ENCODE data around the gene VWA3B. TPM values are rescaled to one million over a fixed set of nuclear protein-coding genes. Genes with fewer than 3 reads are reported as not detected.

The VWA3B gene
- total RNA-seq, 2 experiments from 2014 or later = not detected

DNA sequence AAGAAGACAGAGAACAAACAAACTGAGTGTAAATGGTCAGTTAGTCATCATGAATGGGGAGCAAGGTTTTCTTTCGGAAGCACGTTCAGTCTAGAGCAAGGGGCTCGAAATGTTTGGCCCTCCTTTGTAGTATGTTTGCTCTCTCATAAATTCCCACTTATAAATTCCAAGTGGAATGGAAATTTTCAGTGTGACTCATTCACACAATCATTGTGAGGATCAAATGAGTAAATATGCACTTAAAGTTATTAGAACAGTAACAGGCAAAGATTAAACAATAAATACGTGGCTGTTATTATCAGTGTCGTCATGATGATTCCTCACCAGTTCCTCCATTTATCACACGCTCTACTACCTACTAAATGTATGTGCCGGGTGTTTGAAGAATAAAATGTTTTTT lies 269.8 kb downstream of the VWA3B start:
- Histone ChIP-seq H3K9me3 (ENCODE audit: low read length) (0 out of 2 replicates have a peak, but pooled peaks cover 5% of the 10 kb centered on the region), H3K9me2 (ENCODE audit: insufficient read depth, low read length) (no peaks in the 10 kb centered on the region), H3K4me2 (ENCODE audit: low read length) (no peak overlapping the region), H3K4me3 (ENCODE audit: low read depth, low read length, poor library complexity, severe bottlenecking) (no peak overlapping the region), H4K20me1 (ENCODE audit: insufficient read depth, low read length) (no peaks in the 10 kb centered on the region), H3K27ac (ENCODE audit: low read depth, low read length, poor library complexity, severe bottlenecking) (no peak overlapping the region), H3K4me1 (ENCODE audit: insufficient read depth, low read length, poor library complexity, severe bottlenecking) (no peaks in the 10 kb centered on the region), H2AFZ (ENCODE audit: low read length) (no peak overlapping the region), H3K36me3 (ENCODE audit: insufficient read depth, low read length) (no peaks in the 10 kb centered on the region), H3K79me2 (ENCODE audit: insufficient read depth, low read depth, low read length) (no peaks in the 10 kb centered on the region)
- no peak for DNase-seq (ENCODE audit: low spot score)
- CTCF ChIA-PET (ENCODE audit: unreplicated experiment) = no interaction called here
- BruUV-seq (replicated peaks) = no TSS peak
- TF ChIP-seq EZH2phosphoT487 (IDR thresholded peaks at IDR 0.05; ENCODE audit: borderline replicate concordance, low read depth, low read length) = no peak
- TF ChIP-seq, protein P1, sequence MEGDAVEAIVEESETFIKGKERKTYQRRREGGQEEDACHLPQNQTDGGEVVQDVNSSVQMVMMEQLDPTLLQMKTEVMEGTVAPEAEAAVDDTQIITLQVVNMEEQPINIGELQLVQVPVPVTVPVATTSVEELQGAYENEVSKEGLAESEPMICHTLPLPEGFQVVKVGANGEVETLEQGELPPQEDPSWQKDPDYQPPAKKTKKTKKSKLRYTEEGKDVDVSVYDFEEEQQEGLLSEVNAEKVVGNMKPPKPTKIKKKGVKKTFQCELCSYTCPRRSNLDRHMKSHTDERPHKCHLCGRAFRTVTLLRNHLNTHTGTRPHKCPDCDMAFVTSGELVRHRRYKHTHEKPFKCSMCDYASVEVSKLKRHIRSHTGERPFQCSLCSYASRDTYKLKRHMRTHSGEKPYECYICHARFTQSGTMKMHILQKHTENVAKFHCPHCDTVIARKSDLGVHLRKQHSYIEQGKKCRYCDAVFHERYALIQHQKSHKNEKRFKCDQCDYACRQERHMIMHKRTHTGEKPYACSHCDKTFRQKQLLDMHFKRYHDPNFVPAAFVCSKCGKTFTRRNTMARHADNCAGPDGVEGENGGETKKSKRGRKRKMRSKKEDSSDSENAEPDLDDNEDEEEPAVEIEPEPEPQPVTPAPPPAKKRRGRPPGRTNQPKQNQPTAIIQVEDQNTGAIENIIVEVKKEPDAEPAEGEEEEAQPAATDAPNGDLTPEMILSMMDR (conservative IDR thresholded peaks at IDR 0.05; ENCODE audit: low read length) = no peak
- intact Hi-C loops (cut with micrococcal nuclease; ENCODE audit: unreplicated experiment) = no loop called here
- POLR2A ChIA-PET = no interaction called here

DNA sequence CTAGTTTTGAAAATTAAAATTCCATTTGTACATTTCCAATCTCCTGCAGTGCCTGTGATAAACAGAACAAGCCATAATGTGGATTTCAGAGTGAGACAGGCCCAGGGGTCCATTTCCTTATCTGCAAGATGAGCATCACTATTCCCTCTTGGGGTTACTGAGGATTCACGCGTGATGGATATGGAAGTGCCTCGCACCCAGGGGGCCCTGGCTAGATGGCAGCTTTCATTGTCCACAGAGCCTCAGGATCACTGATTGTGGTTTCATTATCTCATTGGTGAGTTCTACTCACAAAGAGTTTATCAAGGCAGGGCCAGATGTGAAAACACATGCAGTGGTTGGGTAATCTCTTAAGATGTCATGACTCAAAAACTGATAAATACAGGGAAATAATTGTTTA lies 270.9 kb downstream of the VWA3B start:
- H2AFZ ChIP-seq (ENCODE audit: low read length) = no peak overlapping the region
- no peaks in the 10 kb centered on the region for H3K4me1 ChIP-seq (ENCODE audit: insufficient read depth, low read length, poor library complexity, severe bottlenecking)
- ChIA-PET CTCF (ENCODE audit: unreplicated experiment) (no interaction called here), POLR2A (interaction anchor here (0.7 kb wide), 1 partner anchor 14 kb away, joined by 3 read pairs; no protein-coding TSS in a partner anchor)
- H3K36me3 ChIP-seq (ENCODE audit: insufficient read depth, low read length) = no peaks in the 10 kb centered on the region
- H3K9me2 ChIP-seq (ENCODE audit: insufficient read depth, low read length) = no peaks in the 10 kb centered on the region
- intact Hi-C loops (cut with micrococcal nuclease; ENCODE audit: unreplicated experiment) = no loop called here
- H3K9me3 ChIP-seq (ENCODE audit: low read length) = 0 out of 2 replicates have a peak, but pooled peaks cover 5% of the 10 kb centered on the region
- TF ChIP-seq, protein P1 (conservative IDR thresholded peaks at IDR 0.05; ENCODE audit: low read length) = no peak
- no peak for TF ChIP-seq EZH2phosphoT487 (IDR thresholded peaks at IDR 0.05; ENCODE audit: borderline replicate concordance, low read depth, low read length)
- no peak overlapping the region for H3K4me3 ChIP-seq (ENCODE audit: low read depth, low read length, poor library complexity, severe bottlenecking)
- no peak overlapping the region for H3K4me2 ChIP-seq (ENCODE audit: low read length)
- no peaks in the 10 kb centered on the region for H3K79me2 ChIP-seq (ENCODE audit: insufficient read depth, low read depth, low read length)
- BruUV-seq (replicated peaks) = no TSS peak
- H3K27ac ChIP-seq (ENCODE audit: low read depth, low read length, poor library complexity, severe bottlenecking) = no peak overlapping the region
- DNase-seq (ENCODE audit: low spot score) = no peak
- H4K20me1 ChIP-seq (ENCODE audit: insufficient read depth, low read length) = no peaks in the 10 kb centered on the region

GRCh38 chr2:98359986-98360385 lies 273.0 kb downstream of the VWA3B start:
- intact Hi-C loops (cut with micrococcal nuclease; ENCODE audit: unreplicated experiment) = no loop called here
- CTCF ChIA-PET (ENCODE audit: unreplicated experiment) = no interaction called here
- Histone ChIP-seq H3K4me1 (ENCODE audit: insufficient read depth, low read length, poor library complexity, severe bottlenecking) (no peaks in the 10 kb centered on the region), H3K36me3 (ENCODE audit: insufficient read depth, low read length) (no peaks in the 10 kb centered on the region), H3K9me2 (ENCODE audit: insufficient read depth, low read length) (no peaks in the 10 kb centered on the region), H2AFZ (ENCODE audit: low read length) (no peak overlapping the region), H4K20me1 (ENCODE audit: insufficient read depth, low read length) (no peaks in the 10 kb centered on the region), H3K9me3 (ENCODE audit: low read length) (no peaks in the 10 kb centered on the region), H3K79me2 (ENCODE audit: insufficient read depth, low read depth, low read length) (no peaks in the 10 kb centered on the region), H3K4me2 (ENCODE audit: low read length) (no peak overlapping the region), H3K4me3 (ENCODE audit: low read depth, low read length, poor library complexity, severe bottlenecking) (no peak overlapping the region), H3K27ac (ENCODE audit: low read depth, low read length, poor library complexity, severe bottlenecking) (no peak overlapping the region)
- no peak for DNase-seq (ENCODE audit: low spot score)
- POLR2A ChIA-PET = no interaction called here
- BruUV-seq (replicated peaks) = no TSS peak
- no peak for TF ChIP-seq EZH2phosphoT487 (IDR thresholded peaks at IDR 0.05; ENCODE audit: borderline replicate concordance, low read depth, low read length)

Other genes with a start within 250 kb of the VWA3B start
- gene TMEM131, start 91.2 kb upstream of the VWA3B start, total RNA-seq (2014; rRNA removed; shearing (Covaris generic)) = 12.2 and 17.4 TPM in 2 replicates
- 32.3 and 41.6 TPM in 2 replicates for gene TMEM131, start 91.2 kb upstream of the VWA3B start, total RNA-seq (2022)